C4-2B (cell line): ENCODE results near the gene ELFN2.

Source experiments
- CTCF ChIP-seq: fragments of 450-650 bp; conservative IDR thresholded peaks from 2 replicates; pipeline ENCODE4 v1.5.1; 2017; ENCODE audit warnings: mild to moderate bottlenecking
- ZFX ChIP-seq: fragments of 450-650 bp; IDR thresholded peaks from 2 replicates; pipeline ENCODE4 v1.6.1; 2017

DNA sequence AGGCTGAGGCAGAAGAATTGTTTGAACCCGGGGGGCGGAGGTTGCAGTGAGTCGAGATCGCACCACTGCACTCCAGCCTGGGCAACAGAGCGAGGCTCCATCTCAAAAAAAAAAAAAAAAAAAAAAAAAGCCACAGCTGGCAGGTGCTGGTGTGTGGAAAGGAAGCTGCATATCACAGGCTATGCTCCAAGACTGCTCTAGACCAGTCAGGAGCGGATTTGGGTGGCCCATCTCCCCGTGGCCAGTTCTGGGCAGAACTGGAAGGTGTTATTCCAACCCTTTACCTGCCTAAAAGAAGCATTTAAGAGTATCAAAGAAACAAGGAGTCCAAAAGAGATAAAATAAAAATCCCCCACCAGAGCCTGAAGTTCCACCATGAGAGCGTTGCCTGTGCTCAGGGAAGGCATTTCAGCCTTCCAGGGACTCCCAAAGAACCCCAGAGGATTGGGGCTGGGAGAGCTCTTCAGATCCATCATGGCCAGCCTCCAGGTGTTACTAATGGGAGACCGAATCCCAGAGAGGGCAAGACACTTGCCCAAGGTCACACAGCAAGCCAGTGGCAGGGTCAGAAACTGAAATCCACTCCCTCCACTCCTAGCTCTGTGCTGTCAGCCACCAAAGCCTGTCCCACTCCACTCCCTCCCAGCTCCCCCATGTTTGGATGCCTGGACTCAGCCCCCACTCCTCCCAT, 44.6 kb upstream of the ELFN2 start:
- TF ChIP-seq CTCF (no peak), ZFX (no peak)
